Measurements from ENCODE around the gene DPP3. TPM values are rescaled to one million over a fixed set of nuclear protein-coding genes. Genes with fewer than 3 reads are reported as not detected.

The DPP3 gene
- total and polyA plus RNA-seq, 4 donors: 10.9 to 41.0 (median 27.3) TPM

DNA sequence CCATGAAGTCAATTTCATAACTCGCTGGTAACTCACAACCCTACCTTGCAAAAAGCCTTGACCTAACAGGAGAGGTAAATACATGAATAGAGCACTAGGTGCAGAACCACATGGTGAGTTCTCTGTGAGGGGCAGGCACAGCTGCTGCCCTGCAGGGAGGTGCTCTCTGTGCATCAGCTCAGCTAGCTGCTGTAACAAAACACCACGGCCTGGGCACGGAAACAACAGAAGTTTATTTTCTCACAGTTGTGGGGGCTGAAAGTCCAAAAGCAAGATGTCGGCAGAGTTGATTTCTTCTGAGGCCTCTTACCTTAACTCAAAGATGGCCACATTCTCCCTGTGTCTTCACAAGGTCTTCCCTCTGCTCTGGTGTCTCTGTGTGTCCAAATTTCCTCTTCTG lies 28.6 kb upstream of the DPP3 start:
- H3K36me3 ChIP-seq (ENCODE audit: control insufficient read depth in 4 of 4, insufficient read depth in 3 of 4, low read depth in 1 of 4, low read length in 3 of 4): no peaks in the 10 kb centered on the region
- no peaks in the 10 kb centered on the region for H3K9me3 ChIP-seq (ENCODE audit: control insufficient read depth in 4 of 4, low read length in 3 of 4)
- H3K4me1 ChIP-seq (ENCODE audit: control insufficient read depth in 4 of 4, insufficient read depth in 4 of 4, low read length in 3 of 4): no peaks in the 10 kb centered on the region
- H3K9ac ChIP-seq (ENCODE audit: low read depth in 1 of 2, low read length in 2 of 2): no peak overlapping the region
- no peak for DNase-seq (ENCODE audit: low spot score)
- H3K4me3 ChIP-seq (ENCODE audit: low read depth in 1 of 3, low read length in 3 of 3): no peak overlapping the region
- H3K27ac ChIP-seq (ENCODE audit: low read depth in 1 of 2, low read length in 2 of 2): no peak overlapping the region
- H3K27me3 ChIP-seq (ENCODE audit: control insufficient read depth in 4 of 4, insufficient read depth in 4 of 4, low read length in 3 of 4): peaks cover 0 to 2% (median 0%) of the 10 kb centered on the region in 4 donors
- no peak for TF ChIP-seq RXRA (IDR thresholded peaks at IDR 0.05)
- no peak for TF ChIP-seq JUND (IDR thresholded peaks at IDR 0.05)
- no peak for TF ChIP-seq RAD21 (IDR thresholded peaks at IDR 0.05)
- TF ChIP-seq, protein P1, sequence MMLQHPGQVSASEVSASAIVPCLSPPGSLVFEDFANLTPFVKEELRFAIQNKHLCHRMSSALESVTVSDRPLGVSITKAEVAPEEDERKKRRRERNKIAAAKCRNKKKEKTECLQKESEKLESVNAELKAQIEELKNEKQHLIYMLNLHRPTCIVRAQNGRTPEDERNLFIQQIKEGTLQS (IDR thresholded peaks at IDR 0.05): no peak
- no peak for TF ChIP-seq REST (IDR thresholded peaks at IDR 0.05)
- TF ChIP-seq SP1 (IDR thresholded peaks at IDR 0.05): no peak
- WGBS: 78% methylated on average over 4 of the region's 4 CpGs

GRCh38 chr11:66454247-66454646 lies 26.0 kb upstream of the DPP3 start:
- TF ChIP-seq TAF1 (conservative IDR thresholded peaks at IDR 0.05) (no peak), YY1 (IDR thresholded peaks at IDR 0.05) (no peak), RAD21 (IDR thresholded peaks at IDR 0.05) (no peak), EGR1 (IDR thresholded peaks at IDR 0.05; ENCODE audit: low read depth in 2 of 2) (no peak), MAX (IDR thresholded peaks at IDR 0.05) (no peak), REST (IDR thresholded peaks at IDR 0.05) (no peak), FOXA1 (IDR thresholded peaks at IDR 0.05) (no peak), SP1 (IDR thresholded peaks at IDR 0.05) (no peak), FOXA2 (IDR thresholded peaks at IDR 0.05) (no peak)
- TF ChIP-seq, protein P1 (IDR thresholded peaks at IDR 0.05): no peak
- Histone ChIP-seq H3K4me1 (ENCODE audit: control insufficient read depth in 4 of 4, insufficient read depth in 4 of 4, low read length in 3 of 4) (no peaks in the 10 kb centered on the region), H3K9me3 (ENCODE audit: control insufficient read depth in 4 of 4, low read length in 3 of 4) (no peaks in the 10 kb centered on the region), H3K9ac (ENCODE audit: low read depth in 1 of 2, low read length in 2 of 2) (no peak overlapping the region), H3K4me3 (ENCODE audit: low read depth in 1 of 3, low read length in 3 of 3) (no peak overlapping the region), H3K36me3 (ENCODE audit: control insufficient read depth in 4 of 4, insufficient read depth in 3 of 4, low read depth in 1 of 4, low read length in 3 of 4) (no peaks in the 10 kb centered on the region), H3K27ac (ENCODE audit: low read depth in 1 of 2, low read length in 2 of 2) (no peak overlapping the region), H3K27me3 (ENCODE audit: control insufficient read depth in 4 of 4, insufficient read depth in 4 of 4, low read length in 3 of 4) (peaks cover 0 to 2% (median 0%) of the 10 kb centered on the region in 4 donors)
- no peak for DNase-seq (ENCODE audit: low spot score)
- WGBS: 43% methylated on average over 6 of the region's 6 CpGs
